Activated CD4-positive, alpha-beta T cell treated with anti-CD3 and anti-CD28 coated beads, Interleukin-2, Interleukin-4, amounts not matched to agents 100 ng/mL and 50 ng/mL, durations not matched to agents 16 hours and 8 hours (primary cell): ENCODE measurements around the gene MARCHF6.
"Not testable (repeated sequence)": the region's sequence is repeated elsewhere in the genome, so short reads cannot be mapped to it uniquely, and the experiment has no call there.

Source experiments
- DNase-seq: peaks from one replicate; pipeline ENCODE4 v3.0.0-alpha.2; 2020; ENCODE audit warnings: low spot score

Gene MARCHF6

DNA sequence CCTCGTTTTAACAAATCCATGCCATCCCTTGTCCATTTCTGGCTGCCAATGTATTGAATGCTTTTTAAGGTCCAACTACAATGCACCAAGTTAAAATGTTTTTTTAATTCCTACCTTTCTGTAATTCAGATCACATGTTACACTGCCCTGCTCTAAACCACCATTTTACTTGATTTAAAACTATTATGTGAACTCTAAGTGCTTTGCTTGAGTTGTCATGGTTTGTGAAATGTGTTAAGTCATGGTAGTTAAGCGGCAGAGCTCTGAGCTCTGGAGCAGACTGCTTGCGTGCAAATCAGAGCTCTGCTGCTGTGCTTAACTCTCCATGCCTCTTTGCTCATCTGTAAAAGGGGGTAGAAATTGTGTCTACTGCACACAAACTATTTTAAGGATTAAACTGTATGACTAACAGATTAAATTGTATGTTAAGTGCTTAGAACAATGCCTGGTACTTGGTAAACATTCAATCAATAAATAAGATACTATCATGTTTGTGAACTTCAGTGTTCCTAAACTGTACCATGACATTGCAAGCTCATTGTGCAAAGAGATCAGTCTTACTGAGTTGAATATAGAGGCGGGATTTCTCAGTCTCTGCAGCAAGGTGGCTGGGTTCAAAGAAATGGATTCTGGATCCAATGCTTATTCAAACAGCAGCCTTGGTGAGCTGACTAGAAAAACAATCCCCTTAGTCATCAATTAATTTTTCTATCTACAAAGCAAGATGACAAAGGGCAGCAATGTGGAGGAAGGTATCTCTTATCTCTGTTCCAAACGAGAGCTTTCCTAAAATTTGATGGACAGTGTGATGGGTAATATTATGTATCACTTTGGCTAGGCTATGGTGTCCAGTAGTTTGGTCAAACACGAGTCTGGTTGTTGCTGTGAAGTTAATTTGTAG is 29.7 kb upstream of the MARCHF6 start:
- no peak for DNase-seq

- DNase-seq: no peak
Observed at GRCh38 chr5:10324518-10325370, 28.8 kb upstream of the MARCHF6 start.

- DNase-seq: no peak
Observed at GRCh38 chr5:10328323-10328722, 25.2 kb upstream of the MARCHF6 start.

GRCh38 chr5:10329446-10329819 is 24.1 kb upstream of the MARCHF6 start:
- no peak for DNase-seq

DNA sequence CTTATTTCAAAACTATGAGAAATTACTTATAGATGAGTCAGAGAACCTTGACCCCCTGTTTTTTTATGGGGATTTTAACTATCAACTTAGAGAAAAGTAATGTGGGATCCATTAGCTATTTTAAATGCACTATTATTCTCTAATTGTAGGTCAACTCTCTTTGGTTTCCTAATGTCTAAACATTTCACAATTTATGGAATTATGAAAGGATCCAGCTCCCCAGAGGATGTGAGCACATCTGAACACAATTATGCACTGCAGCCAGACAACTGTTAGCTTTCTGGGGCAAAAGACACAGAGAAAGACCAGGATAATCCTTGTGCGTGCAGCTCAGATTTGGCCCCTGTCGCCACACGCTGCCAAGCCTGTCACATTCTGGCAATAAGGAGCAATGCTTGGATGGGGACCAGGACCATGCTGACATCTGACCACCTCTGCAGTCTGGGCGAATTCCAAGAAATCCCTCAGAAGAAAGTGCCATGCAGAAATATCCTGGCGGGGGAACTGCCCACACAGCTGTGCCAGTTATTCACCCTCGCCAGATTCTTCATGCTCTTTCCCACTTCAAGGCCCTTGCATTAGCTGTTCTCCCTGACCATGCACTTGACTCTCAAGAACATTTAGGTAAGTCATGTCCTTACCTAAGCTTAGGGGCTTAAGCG is 23.5 kb upstream of the MARCHF6 start:
- DNase-seq: no peak

DNA sequence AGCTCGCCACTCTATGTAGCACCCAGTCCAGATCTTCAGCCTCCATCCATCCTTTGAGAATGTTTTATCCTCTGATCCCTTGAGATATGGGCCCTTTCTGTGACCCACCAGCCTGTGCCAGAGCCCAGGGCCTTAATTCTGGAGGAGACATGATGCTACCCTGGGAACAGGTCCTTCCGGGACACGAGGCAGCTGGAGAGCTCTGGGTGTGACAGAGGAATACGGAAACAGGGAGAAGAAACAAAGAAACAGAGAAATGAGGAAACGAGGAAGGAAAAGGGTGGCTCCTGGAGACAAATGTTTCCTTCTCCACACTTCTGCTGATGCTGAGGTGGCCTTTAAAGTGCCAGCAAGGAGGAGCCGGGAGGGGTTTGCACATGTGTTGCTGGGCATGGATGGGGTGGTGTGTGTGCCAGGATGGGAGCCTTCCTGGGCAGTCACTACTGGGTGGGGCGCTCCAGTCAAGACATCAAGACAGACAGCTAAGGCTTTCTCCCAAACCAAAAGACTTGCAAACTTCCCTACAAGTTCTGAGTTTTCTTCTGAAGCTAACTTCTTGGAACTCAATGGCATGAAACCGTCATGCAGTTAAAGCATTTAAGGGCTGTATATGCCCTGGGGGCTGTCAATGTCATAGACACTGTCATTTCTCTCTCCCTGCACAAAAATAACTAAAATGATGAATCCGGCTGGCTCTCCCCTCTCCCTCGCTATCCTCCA is 22.8 kb upstream of the MARCHF6 start:
- DNase-seq: no peak

GRCh38 chr5:10331341-10331796 is 22.1 kb upstream of the MARCHF6 start:
- DNase-seq: no peak

- no peak for DNase-seq
Observed at GRCh38 chr5:10332301-10332700, 21.2 kb upstream of the MARCHF6 start.

GRCh38 chr5:10333154-10334006 is 20.1 kb upstream of the MARCHF6 start:
- DNase-seq: no peak

- no peak for DNase-seq
Observed at GRCh38 chr5:10334831-10335230, 18.7 kb upstream of the MARCHF6 start.

DNA sequence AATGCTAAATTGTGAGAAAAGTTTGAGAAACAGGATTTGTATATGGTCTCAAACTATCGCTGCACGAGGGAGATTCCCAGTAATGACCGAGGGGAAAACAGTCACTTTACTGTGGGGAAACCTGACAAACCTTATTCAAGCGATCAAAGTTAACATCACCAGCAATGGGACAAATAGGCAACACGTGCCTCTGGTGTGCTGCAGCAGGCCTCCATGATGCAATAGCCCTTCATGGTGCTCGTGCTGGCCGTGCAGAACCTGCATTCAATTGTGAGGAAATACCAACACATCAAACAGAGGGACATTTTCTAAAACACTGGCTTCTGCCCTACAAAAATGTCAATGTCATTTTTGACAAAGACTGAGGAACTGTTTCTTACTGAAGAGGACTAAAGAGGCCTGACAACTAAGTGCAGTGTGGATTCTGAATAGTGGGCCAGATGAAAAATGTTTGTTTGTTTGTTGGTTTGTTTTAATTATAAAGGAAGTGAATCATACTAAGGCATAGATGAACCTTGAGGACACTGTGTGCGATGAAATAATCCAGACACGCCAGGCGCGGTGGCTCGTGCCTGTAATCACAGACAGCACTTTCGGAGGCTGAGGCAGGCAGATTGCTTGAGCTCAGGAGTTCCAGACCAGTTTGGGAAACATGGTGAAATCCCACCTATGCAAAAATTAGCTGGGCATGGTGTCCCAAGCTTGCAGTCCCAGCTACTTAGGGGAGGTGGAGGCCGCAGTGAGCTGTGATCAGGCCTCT is 17.6 kb upstream of the MARCHF6 start:
- DNase-seq: no peak

DNA sequence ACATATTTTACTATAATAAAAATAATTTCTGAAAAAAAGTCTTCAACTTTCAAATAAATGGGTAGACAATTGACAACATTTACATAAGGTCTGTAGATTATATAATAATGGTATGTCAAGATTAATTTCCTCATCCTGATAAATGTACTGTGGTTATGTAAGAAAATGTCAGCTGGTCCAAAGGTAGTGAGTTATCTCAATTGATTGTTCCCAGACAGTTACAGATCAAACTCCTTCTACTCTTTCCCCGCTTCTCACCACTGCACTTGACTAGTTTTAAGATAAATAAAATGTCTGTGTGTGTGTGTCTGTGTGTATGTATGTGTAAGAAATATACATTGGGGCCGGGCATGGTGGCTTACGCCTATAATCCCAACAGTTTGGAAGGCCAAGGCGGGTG is 16.4 kb upstream of the MARCHF6 start:
- no peak for DNase-seq

GRCh38 chr5:10337986-10338385 is 15.5 kb upstream of the MARCHF6 start:
- no peak for DNase-seq

GRCh38 chr5:10338686-10339057 is 14.8 kb upstream of the MARCHF6 start:
- no peak for DNase-seq

DNA sequence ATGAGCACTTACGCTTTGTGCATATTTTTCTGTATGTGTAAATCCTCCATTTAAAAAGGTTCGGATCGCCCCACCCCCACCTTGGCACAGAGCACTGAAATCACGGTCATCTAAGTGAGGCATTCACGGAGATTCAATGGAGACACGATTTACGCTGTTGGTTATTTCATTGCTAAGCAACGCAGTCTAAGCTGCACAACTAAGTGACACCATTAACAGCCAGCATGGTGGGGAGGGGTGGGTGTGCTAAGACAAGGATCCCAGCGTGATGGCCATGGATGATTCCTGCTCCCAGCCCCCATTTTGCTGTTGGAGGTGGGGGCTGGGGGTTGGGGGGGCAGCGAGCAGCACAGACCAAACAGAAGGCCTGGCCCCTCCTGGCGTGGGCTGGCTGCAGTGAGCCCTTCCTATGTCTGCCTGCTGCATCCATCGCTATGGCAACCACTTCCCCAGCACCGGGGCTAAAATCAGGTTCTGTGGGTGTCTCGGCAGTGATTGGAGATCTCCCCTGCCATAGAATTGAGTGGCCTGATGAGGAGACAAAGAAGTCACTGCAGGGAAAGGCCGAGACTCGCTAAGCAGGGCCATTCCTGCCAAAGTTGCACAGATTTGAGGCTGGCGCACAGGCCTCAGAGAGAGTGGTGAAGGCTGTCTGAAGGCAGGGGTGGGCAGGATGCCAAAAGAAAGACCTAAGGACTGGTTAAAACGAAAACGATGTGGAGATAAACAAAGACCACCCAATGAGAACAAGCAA is 14.3 kb upstream of the MARCHF6 start:
- DNase-seq: no peak

- no peak for DNase-seq
Observed at GRCh38 chr5:10339958-10340357, 13.5 kb upstream of the MARCHF6 start.

DNA sequence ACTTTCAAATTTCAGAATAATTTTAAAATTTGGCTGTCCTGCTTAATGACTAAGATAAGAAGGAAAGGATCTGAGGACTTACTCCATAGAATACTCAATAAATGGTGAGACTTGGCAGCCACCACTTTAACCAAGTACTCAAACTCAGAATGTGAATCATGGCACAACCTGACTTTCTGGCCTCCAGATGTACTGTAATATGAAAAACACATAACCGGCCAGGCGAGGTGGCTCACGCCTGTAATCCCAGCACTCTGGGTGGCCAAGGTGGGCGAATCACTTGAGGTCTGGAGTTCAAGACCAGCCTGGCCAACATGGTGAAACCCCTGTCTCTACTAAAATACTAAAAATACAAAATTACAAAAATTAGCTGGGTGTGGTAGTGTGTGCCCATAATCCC is 10.0 kb upstream of the MARCHF6 start:
- no peak for DNase-seq

DNA sequence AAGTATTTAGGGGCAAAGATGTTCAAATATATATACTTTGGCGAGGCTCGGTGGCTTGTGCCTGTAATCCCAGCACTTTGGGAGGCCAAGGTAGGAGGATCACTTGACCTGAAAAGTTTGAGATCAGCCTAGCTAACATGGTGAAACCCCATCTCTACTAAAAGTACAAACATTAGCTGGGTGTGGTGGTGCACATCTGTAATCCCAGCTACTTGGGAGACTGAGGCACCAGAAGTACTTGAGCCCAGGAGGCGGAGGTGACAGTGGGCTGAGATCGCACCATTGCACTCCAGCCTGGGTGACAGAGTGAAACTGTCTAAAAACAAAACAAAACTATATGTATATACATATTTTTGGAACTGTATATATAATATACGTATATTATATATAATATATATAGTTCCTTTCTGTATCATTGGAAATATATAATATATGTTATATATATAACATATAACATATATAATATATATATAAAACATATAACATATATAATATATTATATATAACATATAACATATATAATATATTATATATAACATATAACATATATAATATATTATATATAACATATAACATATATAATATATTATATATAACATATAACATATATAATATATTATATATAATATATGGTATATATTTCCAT is 8.9 kb upstream of the MARCHF6 start:
- not testable (repeated sequence) for DNase-seq

DNA sequence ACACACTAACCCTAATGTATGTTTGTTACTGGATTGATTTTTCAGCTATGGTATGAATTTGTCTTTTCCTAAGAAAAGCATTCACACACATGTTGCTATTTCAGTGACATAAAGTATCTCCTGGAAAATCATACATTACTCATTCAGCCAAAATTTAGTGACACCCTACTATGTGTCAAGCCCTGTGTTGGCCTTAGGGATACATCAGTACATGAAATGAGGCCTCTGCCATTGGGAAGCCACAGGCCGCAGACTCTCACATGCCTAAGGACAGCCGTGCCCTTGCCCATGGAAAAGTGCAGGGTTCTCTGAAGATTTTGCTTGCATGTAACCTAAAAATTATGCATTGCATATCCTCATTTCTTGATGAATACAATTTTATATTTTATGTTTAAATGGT is 5.2 kb upstream of the MARCHF6 start:
- no peak for DNase-seq
